Naive B cell (primary cell): Measurements from ENCODE around the gene CENPH. TPM values are rescaled to one million over a fixed set of nuclear protein-coding genes. Genes with fewer than 3 reads are reported as not detected.
"Not testable (repeated sequence)": the region's sequence is repeated elsewhere in the genome, so short reads cannot be mapped to it uniquely, and the experiment has no call there.

Experiments used
- ATAC-seq, 2 donors: fragments of 150-1000 bp; cut with Tn5 transposase; 2 replicates each; pipeline ENCODE4 v1.10.0; 2021; ENCODE audit warnings: low read depth in 2 of 2, mild to moderate bottlenecking in 2 of 2, moderate library complexity in 2 of 2
- DNase-seq: peaks from one replicate; pipeline ENCODE4 v3.0.0; 2022
- H3K27ac Mint-ChIP-seq, 6 donors: one replicate each; pipeline ENCODE4 v1.8.0; 2020 to 2022; ENCODE audit warnings: mild to moderate bottlenecking in 6 of 6, mixed read lengths in 6 of 6, moderate library complexity in 5 of 6, inconsistent platforms in 2 of 6
- H3K27me3 Mint-ChIP-seq, 3 donors: one replicate each; pipeline ENCODE4 v1.8.0; 2021 to 2022; ENCODE audit warnings: mixed read lengths in 3 of 3, mild to moderate bottlenecking in 1 of 3
- H3K36me3 Mint-ChIP-seq, 2 donors: one replicate each; pipeline ENCODE4 v1.8.0; 2020 to 2022; ENCODE audit warnings: mixed read lengths in 2 of 2, inconsistent platforms in 1 of 2, mild to moderate bottlenecking in 1 of 2
- H3K4me1 Mint-ChIP-seq, 3 donors: one replicate each; pipeline ENCODE4 v1.8.0; 2020 to 2022; ENCODE audit warnings: mixed read lengths in 3 of 3, inconsistent platforms in 1 of 3, mild to moderate bottlenecking in 1 of 3, moderate library complexity in 1 of 3
- H3K4me3 Mint-ChIP-seq, 8 donors: one replicate each; pipeline ENCODE4 v1.8.0; 2020 to 2022; ENCODE audit warnings: mild to moderate bottlenecking in 8 of 8, mixed read lengths in 8 of 8, moderate library complexity in 8 of 8, inconsistent platforms in 2 of 8
- H3K9me3 Mint-ChIP-seq, 7 donors: one replicate each; pipeline ENCODE4 v1.8.0; 2020 to 2022; ENCODE audit warnings: mixed read lengths in 7 of 7, mild to moderate bottlenecking in 5 of 7, inconsistent platforms in 2 of 7, moderate library complexity in 1 of 7
- polyA plus RNA-seq, 6 donors: library from polyadenylated mRNA; unstranded; fragments of 300-500 nt; fragmentation: Illumina TruSeq; gene quantifications; one replicate each; pipeline ENCODE4 v1.2.3, GENCODE V29; 2021; ENCODE audit warnings: low read depth in 6 of 6

CENPH gene
- polyA plus RNA-seq, 6 donors from 2014 or later: 10.6 to 20.9 (median 14.8) TPM

DNA sequence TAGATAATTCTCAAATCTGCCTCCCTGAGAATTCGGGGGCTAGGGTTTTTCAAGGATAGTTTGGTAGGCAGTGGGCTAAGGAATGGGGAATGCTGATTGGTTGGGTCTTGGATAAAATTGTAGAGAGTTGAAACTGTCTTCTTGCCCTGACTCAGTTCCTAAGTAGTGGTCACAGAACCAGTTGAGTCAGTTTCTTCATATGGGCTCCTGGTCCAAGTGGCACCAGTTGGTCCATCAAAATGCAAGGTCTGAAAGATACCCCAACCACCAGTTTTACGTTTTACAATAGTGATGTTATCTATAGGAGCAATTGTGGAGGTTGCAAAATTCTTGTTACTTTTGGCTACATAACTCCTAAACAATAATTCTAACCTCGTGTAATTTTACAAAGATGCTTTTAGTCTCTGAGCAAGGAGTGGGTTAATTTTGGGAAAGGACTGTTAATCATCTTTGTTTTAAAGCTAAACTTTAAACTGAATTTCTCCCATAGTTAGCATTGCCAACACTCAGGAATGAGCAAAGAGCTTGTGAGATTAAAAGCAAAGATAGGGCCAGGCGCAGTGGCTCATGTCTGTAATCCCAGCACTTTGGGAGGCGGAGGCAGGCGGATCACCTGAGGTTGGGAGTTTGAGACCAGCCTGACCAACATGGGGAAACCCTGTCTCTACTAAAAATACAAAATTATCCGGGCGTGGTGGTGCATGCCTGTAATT lies 53.0 kb downstream of the CENPH start:
- Mint-ChIP-seq H3K4me3 (peak overlapping the region in 1 of 8 donors; percentile 59), H3K36me3 (peaks cover 19 to 25% of the 10 kb centered on the region in 2 donors), H3K27ac (no peak overlapping the region), H3K9me3 (peaks cover 0 to 4% (median 2%) of the 10 kb centered on the region in 7 donors), H3K27me3 (no peaks in the 10 kb centered on the region), H3K4me1 (peaks cover 39 to 43% (median 40%) of the 10 kb centered on the region in 3 donors)
- DNase-seq (no peak), ATAC-seq (no peak)

DNA sequence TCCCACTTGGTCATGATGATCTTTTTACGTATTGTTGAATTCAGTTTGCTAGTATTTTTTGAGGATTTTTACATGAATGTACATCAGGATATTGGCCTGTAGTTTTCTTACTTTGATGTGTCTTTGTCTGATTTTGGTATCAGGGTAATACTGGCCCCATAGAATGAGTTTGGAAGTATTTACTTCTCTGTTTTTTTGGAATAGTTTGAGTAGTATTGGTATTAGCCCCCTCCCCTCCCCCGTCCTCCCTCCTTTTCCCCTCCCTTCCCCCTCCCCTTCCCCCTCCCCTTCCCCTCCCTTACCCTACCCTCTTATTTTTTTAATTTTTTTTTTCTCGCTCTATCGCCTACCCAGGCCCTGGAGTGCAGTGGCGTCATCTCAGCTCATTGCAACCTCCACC lies 55.6 kb downstream of the CENPH start:
- Mint-ChIP-seq H3K9me3 (peaks cover 2 to 18% (median 6%) of the 10 kb centered on the region in 7 donors), H3K27me3 (no peaks in the 10 kb centered on the region), H3K4me3 (no peak overlapping the region), H3K36me3 (peaks cover 22 to 38% of the 10 kb centered on the region in 2 donors), H3K4me1 (peaks cover 25 to 42% (median 30%) of the 10 kb centered on the region in 3 donors), H3K27ac (peak overlapping the region in 1 of 6 donors; percentile 78)
- ATAC-seq: no peak
- DNase-seq: no peak

DNA sequence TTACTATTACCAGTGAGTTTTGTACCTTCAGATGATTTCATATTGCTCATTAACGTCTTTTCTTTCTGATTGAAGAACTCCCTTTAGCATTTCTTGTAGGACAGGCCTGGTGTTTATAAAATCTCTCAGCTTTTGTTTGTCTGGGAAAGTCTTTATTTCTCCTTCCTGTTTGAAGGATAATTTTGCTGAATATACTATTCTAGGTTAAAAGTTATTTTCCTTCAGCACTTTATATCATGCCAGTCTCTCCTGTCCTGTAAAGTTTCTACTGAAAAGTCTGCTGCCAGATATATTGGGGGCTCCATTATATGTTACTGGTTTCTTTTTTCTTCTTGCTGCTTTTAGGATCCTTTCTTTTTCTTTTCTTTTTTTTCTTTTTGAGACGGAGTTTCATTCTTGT lies 58.6 kb downstream of the CENPH start:
- Mint-ChIP-seq H3K27me3 (no peaks in the 10 kb centered on the region), H3K27ac (peak overlapping the region in 1 of 6 donors; percentile 73), H3K36me3 (peaks cover 17 to 26% of the 10 kb centered on the region in 2 donors), H3K4me1 (peaks cover 22 to 30% (median 29%) of the 10 kb centered on the region in 3 donors), H3K4me3 (peak overlapping the region in 1 of 8 donors; percentile 7), H3K9me3 (peaks cover 2 to 18% (median 6%) of the 10 kb centered on the region in 7 donors)
- ATAC-seq (no peak), DNase-seq (no peak)

DNA sequence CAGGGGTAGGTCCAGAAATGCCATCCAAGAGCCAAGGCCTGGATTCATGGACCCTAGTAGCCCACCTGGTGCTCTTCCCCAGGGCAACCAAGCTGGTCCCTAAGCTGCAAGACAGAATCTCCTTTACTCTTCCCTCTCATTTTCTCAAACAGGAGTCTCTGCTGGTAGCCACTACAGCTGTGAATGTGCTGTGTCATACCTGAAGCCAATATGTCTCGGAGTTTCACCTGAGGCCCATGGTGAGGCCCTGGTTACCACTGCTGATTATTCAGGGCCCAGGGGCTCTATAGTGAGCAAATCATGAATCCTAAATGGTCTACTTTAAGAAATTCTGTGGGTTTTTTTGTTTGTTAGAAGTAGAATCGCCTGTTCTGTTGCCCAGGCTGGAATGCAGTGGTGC lies 61.2 kb downstream of the CENPH start:
- Mint-ChIP-seq H3K36me3 (peaks cover 16 to 23% of the 10 kb centered on the region in 2 donors), H3K9me3 (peaks cover 2 to 18% (median 6%) of the 10 kb centered on the region in 7 donors), H3K27me3 (no peaks in the 10 kb centered on the region), H3K27ac (peak overlapping the region in 1 of 6 donors; percentile 89), H3K4me1 (peaks cover 12 to 16% (median 16%) of the 10 kb centered on the region in 3 donors), H3K4me3 (no peak overlapping the region)
- ATAC-seq (no peak), DNase-seq (no peak)

DNA sequence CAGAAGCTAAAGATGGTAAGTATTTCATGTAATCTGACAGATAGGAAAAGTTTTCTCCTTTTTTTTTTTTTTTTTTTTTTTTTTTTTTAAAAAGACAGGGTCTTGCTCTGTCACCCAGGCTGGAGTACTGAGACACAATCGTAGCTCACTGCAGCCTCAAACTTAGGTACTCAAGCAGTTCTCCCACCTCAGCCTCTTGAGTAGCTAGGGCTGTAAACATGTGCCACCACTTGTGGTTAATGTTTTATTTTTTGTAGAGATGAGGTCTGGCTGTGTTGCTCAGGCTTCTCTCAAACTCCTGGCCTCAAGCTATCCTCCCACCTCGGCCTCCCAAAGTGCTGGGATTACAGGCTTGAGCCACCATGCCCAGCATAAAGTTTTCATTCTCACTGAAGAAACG lies 63.1 kb downstream of the CENPH start:
- DNase-seq: no peak
- Mint-ChIP-seq H3K9me3 (peaks cover 0 to 14% (median 4%) of the 10 kb centered on the region in 7 donors), H3K27ac (peak overlapping the region in 1 of 6 donors; percentile 69), H3K4me1 (peaks cover 0 to 8% (median 7%) of the 10 kb centered on the region in 3 donors), H3K36me3 (peaks cover 8 to 15% of the 10 kb centered on the region in 2 donors), H3K4me3 (no peak overlapping the region), H3K27me3 (no peaks in the 10 kb centered on the region)
- ATAC-seq: no peak

DNA sequence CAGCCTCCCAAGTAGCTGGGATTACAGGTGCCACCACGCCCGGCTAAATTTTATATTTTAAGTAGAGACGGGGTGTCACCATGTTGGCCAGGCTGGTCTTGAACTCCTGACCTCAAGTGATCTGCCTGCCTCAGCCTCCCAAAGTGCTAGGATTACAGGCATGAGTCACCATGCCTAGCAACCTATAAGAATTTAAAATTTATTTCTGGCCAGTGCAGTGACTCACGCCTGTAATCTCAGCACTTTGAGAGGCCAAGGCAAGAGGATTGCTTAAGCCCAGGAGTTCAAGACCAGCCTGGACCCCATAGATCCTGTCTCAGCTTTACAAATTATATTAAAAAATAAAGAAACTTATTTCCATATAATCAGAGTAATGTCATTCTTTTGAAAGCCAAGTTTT lies 66.6 kb downstream of the CENPH start:
- not testable (repeated sequence) for ATAC-seq, H3K9me3 Mint-ChIP-seq, H3K27ac Mint-ChIP-seq, H3K4me1 Mint-ChIP-seq, DNase-seq, H3K36me3 Mint-ChIP-seq, H3K4me3 Mint-ChIP-seq, H3K27me3 Mint-ChIP-seq

DNA sequence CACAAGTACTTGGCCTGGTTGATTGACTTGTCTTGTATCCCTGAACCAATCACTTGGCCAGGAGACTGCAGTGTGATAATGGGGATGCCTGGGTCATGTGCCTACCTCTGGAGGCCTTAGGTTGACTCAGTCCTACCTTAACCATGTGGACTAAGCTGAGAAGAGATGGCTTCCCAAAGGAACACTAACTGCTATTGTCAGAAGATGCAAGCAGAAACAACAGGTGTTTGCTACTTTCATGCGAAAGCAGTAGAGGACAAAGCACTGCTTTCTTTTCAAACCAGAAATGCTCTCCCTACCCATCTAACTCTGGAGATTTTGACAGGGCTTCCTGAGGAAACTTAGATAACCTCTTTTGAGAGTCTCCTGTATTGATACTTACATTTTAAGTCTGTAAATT lies 68.2 kb downstream of the CENPH start:
- ATAC-seq (no peak), DNase-seq (no peak)
- H3K27me3 Mint-ChIP-seq: no peaks in the 10 kb centered on the region
- peak overlapping the region in 1 of 6 donors; percentile 11 for H3K27ac Mint-ChIP-seq
- no peak overlapping the region for H3K4me3 Mint-ChIP-seq
- peaks cover 0 to 4% (median 0%) of the 10 kb centered on the region in 3 donors for H3K4me1 Mint-ChIP-seq
- H3K9me3 Mint-ChIP-seq: no peaks in the 10 kb centered on the region
- H3K36me3 Mint-ChIP-seq: peaks cover 8 to 13% of the 10 kb centered on the region in 2 donors

Other genes with a start within 250 kb of the CENPH start
- 10 to 100 TPM; 13.6 to 26.1 (median 21.7) TPM for gene SLC30A5, start 95.6 kb upstream of the CENPH start, polyA plus RNA-seq
- gene CCNB1, start 22.4 kb upstream of the CENPH start, polyA plus RNA-seq: 1 to 10 TPM in 5 of 6 donors, not detected in 1; 4.3 to 6.4 (median 6.1) TPM
- gene CDK7, start 45.3 kb downstream of the CENPH start, polyA plus RNA-seq: 10 to 100 TPM; 28.8 to 55.4 (median 31.4) TPM
- 1 to 10 TPM in 5 of 6 donors, not detected in 1; 1.2 to 3.4 (median 2.7) TPM for gene CCDC125, start 143.2 kb downstream of the CENPH start, polyA plus RNA-seq
- 10 to 100 TPM; 49.1 to 98.0 (median 79.9) TPM for gene AK6, start 179.9 kb downstream of the CENPH start, polyA plus RNA-seq
- 100 to 1,000 TPM in 5 of 6 donors, 10 to 100 TPM in 1; 91.6 to 165 (median 120) TPM for gene TAF9, start 179.9 kb downstream of the CENPH start, polyA plus RNA-seq
- 10 to 100 TPM; 23.4 to 35.3 (median 28.8) TPM for gene RAD17, start 180.2 kb downstream of the CENPH start, polyA plus RNA-seq
- gene MARVELD2, start 225.5 kb downstream of the CENPH start, polyA plus RNA-seq: under 1 TPM in 5 of 6 donors, not detected in 1; 0.16 to 0.36 (median 0.32) TPM